Germinal center (tissue), 1 donor: ENCODE data around the gene SORBS1.

ENCODE experiments used
- DNase-seq: peaks from one replicate; pipeline ENCODE4 v3.0.0; 2012; ENCODE audit warnings: mixed read lengths, low spot score

The SORBS1 gene

GRCh38 chr10:95539560-95540284 is 21.4 kb downstream of the SORBS1 start:
- no peak for DNase-seq

- DNase-seq = no peak
These were observed 22.8 kb downstream of the SORBS1 start for GRCh38 chr10:95538412-95538811.

- DNase-seq = no peak
These were observed 23.6 kb downstream of the SORBS1 start for GRCh38 chr10:95537542-95537927.

GRCh38 chr10:95536894-95537541 is 24.2 kb downstream of the SORBS1 start:
- DNase-seq = no peak

- no peak for DNase-seq
These were observed 25.2 kb downstream of the SORBS1 start for GRCh38 chr10:95536017-95536416.

- no peak for DNase-seq
These were observed 25.6 kb downstream of the SORBS1 start for GRCh38 chr10:95535526-95535925.

GRCh38 chr10:95533590-95533989 is 27.6 kb downstream of the SORBS1 start:
- no peak for DNase-seq

- DNase-seq = no peak
These were observed 28.6 kb downstream of the SORBS1 start for GRCh38 chr10:95532536-95532935.

- DNase-seq = no peak
These were observed 29.2 kb downstream of the SORBS1 start for GRCh38 chr10:95531994-95532399.

- no peak for DNase-seq
These were observed 29.9 kb downstream of the SORBS1 start for GRCh38 chr10:95531058-95531809.

GRCh38 chr10:95530561-95530960 is 30.6 kb downstream of the SORBS1 start:
- DNase-seq = no peak

GRCh38 chr10:95530029-95530428 is 31.1 kb downstream of the SORBS1 start:
- DNase-seq = no peak

- no peak for DNase-seq
These were observed 35.1 kb downstream of the SORBS1 start for GRCh38 chr10:95526044-95526443.

- no peak for DNase-seq
These were observed 36.1 kb downstream of the SORBS1 start for GRCh38 chr10:95525033-95525418.

GRCh38 chr10:95524358-95525032 is 36.7 kb downstream of the SORBS1 start:
- no peak for DNase-seq

GRCh38 chr10:95522117-95522516 is 39.1 kb downstream of the SORBS1 start:
- no peak for DNase-seq

GRCh38 chr10:95520617-95521016 is 40.6 kb downstream of the SORBS1 start:
- DNase-seq = no peak

GRCh38 chr10:95518455-95519452 is 42.4 kb downstream of the SORBS1 start:
- DNase-seq = no peak

- DNase-seq = no peak
These were observed 43.4 kb downstream of the SORBS1 start for GRCh38 chr10:95517536-95518454.

- no peak for DNase-seq
These were observed 44.3 kb downstream of the SORBS1 start for GRCh38 chr10:95516774-95517373.
